ENCODE data around the gene COL25A1.

COL25A1 gene

DNA sequence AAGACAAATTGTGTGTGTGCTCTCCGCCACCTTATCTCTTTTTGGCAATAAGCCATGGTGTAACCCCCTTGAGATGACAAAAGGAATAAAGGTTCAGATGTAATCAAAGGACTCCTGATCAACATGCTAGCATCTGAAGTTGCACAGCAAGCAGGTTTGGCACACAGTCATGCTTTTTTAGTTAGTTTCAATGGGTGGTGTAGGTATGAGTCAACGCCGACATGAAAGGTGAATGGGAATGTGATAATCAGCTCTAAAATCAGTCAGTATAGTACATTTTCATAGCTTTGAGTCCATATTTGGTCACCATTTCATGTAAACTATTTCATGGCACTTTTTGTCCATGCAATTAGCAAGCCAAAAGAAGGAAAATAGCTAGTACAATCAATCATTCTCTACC, 489.2 kb downstream of the COL25A1 start:
- TF ChIP-seq, protein P1, sequence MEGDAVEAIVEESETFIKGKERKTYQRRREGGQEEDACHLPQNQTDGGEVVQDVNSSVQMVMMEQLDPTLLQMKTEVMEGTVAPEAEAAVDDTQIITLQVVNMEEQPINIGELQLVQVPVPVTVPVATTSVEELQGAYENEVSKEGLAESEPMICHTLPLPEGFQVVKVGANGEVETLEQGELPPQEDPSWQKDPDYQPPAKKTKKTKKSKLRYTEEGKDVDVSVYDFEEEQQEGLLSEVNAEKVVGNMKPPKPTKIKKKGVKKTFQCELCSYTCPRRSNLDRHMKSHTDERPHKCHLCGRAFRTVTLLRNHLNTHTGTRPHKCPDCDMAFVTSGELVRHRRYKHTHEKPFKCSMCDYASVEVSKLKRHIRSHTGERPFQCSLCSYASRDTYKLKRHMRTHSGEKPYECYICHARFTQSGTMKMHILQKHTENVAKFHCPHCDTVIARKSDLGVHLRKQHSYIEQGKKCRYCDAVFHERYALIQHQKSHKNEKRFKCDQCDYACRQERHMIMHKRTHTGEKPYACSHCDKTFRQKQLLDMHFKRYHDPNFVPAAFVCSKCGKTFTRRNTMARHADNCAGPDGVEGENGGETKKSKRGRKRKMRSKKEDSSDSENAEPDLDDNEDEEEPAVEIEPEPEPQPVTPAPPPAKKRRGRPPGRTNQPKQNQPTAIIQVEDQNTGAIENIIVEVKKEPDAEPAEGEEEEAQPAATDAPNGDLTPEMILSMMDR (IDR thresholded peaks at IDR 0.05; ENCODE audit: extremely low read depth, insufficient read depth, missing control alignments): no peak
- no peak for DNase-seq (ENCODE audit: low spot score)
- in situ Hi-C loops (cut with MboI; ENCODE audit: low pct_unique_long_range_greater_than_20kb, low sequenced_read_pairs, unreplicated experiment): no loop called here

DNA sequence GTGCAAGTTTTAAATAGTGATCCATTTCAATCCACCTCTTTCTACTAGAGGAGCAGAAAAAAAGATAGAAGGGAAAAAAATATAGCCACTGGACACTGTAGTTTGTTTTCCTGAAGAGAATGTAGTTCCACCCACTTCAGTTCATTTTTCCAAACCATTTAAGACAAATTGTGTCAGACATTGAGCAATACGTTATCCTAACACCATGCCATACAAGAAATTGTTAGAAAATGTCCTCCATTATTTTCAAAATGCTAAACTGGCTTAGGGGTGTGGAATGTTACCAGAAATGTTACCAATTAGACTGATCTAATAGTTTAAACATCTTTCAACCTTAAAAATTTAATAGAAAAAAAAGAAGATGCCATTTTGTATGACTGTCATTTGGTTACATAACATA, 491.0 kb downstream of the COL25A1 start:
- in situ Hi-C loops (cut with MboI; ENCODE audit: low pct_unique_long_range_greater_than_20kb, low sequenced_read_pairs, unreplicated experiment): no loop called here
- DNase-seq (ENCODE audit: low spot score): no peak
- TF ChIP-seq, protein P1 (IDR thresholded peaks at IDR 0.05; ENCODE audit: extremely low read depth, insufficient read depth, missing control alignments): no peak

DNA sequence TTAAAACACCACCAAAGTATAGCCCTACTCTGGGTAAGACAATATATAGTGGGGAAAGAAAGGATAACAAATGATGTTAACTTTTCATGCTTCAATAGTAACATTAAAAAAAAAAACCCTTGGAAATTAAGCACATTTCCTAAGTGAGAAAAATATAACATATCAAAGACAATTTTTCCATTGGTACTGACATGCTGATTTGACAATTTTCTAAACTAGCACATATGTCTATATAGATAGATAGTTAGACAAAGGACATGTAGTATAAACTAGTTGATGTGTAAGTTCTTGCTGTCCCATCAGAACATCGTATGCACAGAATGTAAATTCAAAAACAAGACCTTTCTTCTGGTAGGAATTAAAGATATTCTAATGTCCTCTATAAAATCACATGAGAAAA, 492.4 kb downstream of the COL25A1 start:
- DNase-seq (ENCODE audit: low spot score): no peak
- in situ Hi-C loops (cut with MboI; ENCODE audit: low pct_unique_long_range_greater_than_20kb, low sequenced_read_pairs, unreplicated experiment): no loop called here
- TF ChIP-seq, protein P1 (IDR thresholded peaks at IDR 0.05; ENCODE audit: extremely low read depth, insufficient read depth, missing control alignments): no peak

DNA sequence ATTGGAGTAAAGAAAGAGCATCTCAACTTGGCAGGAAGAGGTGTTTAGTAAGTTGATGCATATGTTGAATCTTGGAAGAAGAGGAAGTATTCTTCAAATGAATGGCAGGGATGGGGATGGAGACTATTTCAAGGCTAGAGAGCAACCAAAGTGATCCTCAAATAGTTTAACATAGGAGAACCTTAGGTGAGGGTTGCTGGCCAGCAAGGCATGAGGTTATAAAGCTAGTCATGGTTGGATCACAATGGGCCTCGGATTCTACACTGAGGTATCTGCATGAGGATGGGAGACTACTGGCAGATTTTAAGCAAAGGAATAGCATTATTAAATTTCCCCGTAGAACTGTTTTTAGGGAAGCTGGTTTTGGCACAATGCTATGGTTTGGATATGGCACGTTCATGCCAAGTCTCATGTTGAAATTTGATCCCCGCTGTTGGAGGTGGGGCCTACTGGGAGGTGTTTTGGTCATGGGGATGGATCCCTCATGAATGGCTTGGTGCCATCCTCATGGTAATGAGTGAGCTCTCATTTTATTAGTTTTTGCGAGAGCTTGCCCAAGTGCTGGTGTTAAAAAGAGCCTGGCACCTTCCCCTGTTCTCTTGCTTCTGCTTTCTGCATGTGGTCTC, 497.7 kb downstream of the COL25A1 start:
- no peak for DNase-seq (ENCODE audit: low spot score)
- in situ Hi-C loops (cut with MboI; ENCODE audit: low pct_unique_long_range_greater_than_20kb, low sequenced_read_pairs, unreplicated experiment): no loop called here
- TF ChIP-seq, protein P1 (IDR thresholded peaks at IDR 0.05; ENCODE audit: extremely low read depth, insufficient read depth, missing control alignments): no peak

DNA sequence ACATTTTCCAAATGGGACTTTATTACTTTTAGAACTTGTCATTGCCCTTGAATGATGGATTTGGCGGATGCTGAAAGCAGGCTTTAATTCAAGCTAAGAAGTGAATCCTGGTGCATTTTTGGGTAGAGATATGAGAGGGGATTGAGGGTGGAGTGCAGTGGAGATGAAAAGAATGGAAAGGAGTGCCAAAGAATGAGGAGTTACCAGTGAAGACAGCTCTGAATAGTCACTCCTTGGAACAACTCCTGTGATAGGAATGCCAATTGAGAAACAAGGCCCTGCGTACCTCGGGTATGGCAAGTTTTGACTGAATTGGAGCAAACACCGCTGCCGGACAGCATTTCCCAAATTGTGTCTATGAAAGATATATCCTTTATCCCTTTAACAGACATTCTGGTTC, 503.2 kb downstream of the COL25A1 start:
- in situ Hi-C loops (cut with MboI; ENCODE audit: low pct_unique_long_range_greater_than_20kb, low sequenced_read_pairs, unreplicated experiment): no loop called here
- TF ChIP-seq, protein P1 (IDR thresholded peaks at IDR 0.05; ENCODE audit: extremely low read depth, insufficient read depth, missing control alignments): no peak
- no peak for DNase-seq (ENCODE audit: low spot score)

DNA sequence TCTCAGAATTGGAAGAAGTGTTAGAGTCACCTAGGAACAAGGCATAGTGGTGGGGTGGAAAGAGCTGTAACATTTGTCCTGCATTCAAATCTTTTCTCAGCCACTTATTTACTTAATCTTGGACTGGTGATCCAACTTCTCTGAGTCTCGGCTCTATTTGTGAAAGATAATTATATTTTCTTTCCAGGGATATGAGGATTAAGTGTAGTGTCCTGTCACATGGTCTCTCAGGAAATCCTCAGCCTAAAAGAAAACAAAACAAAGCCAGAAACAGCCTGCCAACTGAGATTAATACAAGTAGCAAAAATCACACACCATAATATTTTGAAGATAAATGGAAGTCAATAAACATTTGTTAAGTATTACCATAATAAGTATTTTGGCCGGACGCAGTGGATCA, 506.3 kb downstream of the COL25A1 start:
- in situ Hi-C loops (cut with MboI; ENCODE audit: low pct_unique_long_range_greater_than_20kb, low sequenced_read_pairs, unreplicated experiment): no loop called here
- DNase-seq (ENCODE audit: low spot score): no peak

More for the DNA sequence above, 506.3 kb downstream of the COL25A1 start:
- TF ChIP-seq, protein P1 (IDR thresholded peaks at IDR 0.05; ENCODE audit: extremely low read depth, insufficient read depth, missing control alignments): no peak

All from GM13977 (cell line).